GM18873 (cell line): ENCODE results near the gene RBPMS2.

Experiments used
- ATAC-seq: cut with Tn5 transposase; IDR thresholded peaks from one replicate; pipeline ENCODE4 v1.9.1; 2021; ENCODE audit warnings: mild to moderate bottlenecking, moderate library complexity, moderate number of reproducible peaks; ENCODE audit not compliant: unreplicated experiment, low FRiP score

RBPMS2 gene

DNA sequence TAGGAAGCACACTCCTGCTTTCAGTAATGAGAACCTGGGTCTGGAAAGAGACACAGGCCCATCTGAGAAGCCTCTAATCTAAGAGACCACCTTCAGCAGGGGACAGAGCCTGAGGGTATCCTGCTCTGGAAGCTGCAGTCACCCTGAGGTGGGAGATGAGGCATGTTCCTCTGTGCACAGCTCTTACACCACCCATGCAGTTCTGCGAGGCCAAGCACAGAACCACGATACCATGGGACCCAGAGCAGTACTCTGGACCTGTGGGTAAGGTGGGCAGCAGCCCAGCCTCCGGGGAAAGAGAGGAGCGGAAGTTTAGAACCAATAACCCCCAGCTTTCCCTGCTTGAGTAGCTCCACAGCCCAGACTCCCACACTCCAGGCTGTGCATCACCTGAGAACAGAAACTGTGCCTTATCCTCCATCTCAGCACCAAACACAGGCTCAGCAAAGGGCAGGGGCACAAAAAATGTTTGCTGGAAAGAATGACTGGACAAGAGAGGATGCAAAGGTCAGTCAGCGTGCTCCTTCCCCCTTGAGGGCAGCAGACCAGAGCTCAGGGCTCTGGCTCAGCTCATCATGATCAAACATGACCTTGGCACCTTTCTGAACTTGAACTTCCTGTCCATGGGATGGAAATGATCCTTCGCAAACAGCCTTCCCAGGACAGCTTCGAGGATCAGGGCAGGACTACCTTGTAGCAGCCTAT lies 43.1 kb downstream of the RBPMS2 start:
- no peak for ATAC-seq

DNA sequence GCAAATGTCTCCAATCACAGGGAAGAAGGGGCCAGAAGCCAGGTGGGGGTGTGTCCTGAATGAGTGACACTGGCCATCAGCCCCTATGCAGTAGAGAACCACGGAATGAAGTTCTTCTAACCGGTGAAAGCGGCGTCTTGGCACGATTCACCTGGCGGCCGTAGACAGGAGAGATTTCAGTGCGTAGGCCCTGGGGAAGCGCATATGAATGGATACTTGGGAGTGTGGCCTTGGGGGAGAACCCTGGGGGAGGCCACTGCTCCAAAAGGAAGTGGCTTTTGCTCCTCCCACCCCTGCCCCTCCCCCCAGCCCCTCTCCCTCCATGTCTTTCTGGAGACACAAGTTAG lies 43.6 kb downstream of the RBPMS2 start:
- no peak for ATAC-seq

DNA sequence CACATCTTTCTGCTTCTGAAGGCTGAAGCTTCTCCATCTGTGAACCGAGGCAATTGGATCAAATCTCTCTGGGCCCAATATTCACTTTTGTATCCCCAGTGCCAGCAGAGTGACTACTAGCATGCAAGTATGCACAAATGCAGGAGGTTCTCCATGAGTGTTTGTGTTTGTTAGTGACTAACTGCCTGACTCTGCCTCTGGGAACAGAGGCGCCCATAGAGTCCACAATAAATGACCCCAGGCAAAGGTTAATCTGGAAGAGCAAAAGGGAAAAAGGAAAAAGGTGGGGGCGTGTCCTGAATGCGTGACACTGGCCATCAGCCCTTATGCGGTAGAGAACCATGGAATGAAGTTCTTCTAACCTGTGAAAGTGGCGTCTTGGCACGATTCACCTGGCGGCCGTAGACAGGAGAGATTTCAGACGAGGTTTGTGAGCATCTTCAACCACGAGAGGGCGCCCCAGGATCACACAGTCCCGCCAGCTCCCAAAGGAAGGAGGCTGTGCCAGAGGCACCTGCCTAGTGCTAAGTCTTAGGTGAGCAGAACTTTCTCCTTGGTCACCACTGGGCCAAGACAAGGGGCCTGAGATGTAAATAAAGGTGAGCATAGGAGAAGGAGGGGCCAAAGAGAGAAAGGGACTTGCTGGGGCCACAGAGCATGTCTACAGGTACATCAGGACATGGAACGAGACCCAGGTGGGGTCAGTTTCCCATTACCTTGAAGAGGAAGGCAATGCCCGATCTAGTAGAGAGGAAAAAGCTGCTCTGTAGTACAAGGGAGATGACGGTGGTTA lies 44.2 kb downstream of the RBPMS2 start:
- ATAC-seq: no peak

DNA sequence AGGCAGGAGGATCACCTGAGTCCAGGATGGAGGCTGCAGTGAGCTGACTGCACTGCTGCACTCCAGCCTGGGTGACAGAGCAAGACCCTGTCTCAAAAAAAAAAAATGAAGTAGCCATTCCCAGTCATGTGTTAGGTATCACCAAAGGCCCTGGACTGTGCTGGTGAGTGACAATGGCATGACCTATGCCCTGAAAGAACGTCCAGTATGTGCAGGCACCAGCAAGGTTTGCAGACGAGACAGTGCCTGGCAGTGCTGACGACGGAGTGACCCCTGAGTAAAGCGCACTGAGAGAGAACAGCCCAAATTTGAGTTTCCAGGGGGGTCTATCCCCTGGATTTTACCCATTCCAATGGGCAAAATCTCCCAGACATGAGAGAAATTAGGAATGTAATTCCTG lies 45.2 kb downstream of the RBPMS2 start:
- no peak for ATAC-seq

DNA sequence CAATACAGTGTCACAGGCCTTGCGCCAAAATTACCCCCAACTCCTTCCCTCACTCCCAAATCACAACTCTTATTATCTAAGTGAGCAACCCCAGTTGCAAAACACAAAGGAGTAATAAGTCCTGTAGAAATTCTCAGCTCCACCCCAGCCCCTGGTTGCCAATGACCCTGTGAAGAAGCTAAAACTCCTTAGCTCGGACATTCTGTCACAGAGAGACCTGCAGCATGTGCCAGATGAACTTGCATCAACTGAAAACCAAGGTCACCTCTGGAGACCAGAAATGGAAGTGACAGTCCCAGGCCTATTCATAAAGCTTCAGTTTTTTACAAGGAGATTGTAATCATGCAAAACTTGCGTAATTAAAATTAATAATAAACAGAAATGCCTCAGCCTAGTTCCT lies 55.2 kb downstream of the RBPMS2 start:
- ATAC-seq: no peak

DNA sequence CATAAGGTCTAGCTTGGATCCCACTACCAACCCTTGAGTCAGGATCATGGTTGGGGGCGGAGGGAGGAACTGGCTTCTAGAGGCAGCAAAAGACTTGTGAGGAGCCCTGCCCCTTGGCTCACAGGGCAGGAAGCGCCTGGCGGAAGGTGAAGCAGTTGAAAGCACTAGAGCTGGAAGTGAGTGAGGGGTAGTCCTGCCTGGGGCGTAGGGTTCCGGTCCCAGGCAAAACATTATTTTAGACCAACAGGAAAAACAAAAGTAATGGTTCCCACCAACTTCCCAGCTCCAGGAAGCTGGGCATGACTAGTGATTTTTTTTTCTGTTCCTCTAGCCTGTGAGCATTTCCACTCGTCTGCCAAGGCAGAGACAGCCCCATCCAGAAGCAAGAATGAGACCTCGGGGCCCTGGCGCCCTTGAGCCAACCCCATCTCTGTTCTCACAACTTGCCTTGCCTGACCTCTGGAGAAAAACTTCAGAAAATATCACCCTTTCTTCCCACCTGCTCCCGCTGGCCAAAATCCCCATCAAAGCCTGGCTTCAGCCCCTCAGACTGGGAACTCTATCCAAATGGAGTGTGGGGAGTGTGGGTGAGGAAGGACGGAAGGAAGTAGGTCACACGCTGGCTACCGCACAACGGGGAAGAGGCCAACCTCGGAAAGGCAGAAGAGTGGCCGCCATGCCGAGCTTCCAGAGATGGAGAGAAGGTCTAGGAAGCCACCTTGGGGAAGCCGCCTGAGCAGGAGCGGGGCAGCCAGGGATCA lies 57.5 kb downstream of the RBPMS2 start:
- ATAC-seq: no peak

DNA sequence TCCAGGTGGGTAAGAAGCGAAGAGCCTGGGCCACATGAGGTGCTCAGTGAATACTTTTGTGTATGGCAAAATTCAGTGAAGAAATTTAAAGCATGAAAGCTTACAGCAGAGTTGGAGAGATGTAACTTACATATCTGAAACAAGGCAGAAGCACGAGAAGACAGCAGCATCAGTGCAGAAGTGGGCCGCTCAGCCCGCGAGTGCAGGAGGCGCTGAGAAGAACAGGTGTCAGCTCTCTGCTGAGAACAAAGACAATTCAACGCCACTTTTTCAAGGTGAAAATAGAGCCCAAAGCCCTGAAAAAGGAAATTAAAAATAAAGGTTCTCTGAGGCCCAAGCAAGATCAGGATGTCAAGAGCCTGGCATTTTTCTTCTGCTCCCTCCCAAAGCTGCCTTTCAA lies 58.3 kb downstream of the RBPMS2 start:
- no peak for ATAC-seq

DNA sequence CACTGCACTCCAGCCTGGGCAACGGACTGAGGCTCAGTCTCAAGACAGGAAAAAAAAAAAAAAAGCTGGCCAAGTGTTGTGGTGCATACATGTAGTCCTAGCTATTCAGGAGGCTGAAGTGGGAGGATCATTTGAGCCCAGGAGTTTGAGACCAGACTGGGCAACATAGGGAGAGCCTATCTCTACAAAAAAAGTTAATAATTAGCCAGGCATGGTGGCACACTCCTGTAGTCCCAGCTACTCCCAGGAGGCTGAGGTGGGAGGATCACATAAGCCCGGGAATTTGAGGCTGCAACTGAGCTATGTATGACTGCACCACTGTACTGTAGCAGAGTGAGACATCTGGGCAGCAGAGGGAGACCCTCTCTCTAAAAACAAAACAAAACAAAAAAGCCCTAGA lies 58.9 kb downstream of the RBPMS2 start:
- ATAC-seq: no peak

DNA sequence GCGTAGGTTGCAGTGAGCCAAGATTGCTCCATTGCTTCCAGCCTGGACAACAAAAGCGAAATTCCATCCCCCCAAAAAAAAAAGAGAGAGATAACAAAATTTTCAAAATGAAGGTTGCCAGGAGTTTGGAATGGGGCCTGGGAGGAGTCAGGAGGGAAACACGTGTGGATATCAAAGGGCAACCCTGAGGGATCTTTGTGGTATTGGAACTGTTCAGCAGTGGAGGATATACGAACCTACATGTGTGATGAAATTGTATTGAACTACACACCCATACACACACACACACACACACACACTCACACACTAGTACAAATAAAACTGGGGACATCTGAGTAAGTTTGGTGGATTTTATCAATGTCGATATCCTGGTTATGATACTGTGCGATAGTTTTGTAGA lies 61.8 kb downstream of the RBPMS2 start:
- ATAC-seq: no peak

DNA sequence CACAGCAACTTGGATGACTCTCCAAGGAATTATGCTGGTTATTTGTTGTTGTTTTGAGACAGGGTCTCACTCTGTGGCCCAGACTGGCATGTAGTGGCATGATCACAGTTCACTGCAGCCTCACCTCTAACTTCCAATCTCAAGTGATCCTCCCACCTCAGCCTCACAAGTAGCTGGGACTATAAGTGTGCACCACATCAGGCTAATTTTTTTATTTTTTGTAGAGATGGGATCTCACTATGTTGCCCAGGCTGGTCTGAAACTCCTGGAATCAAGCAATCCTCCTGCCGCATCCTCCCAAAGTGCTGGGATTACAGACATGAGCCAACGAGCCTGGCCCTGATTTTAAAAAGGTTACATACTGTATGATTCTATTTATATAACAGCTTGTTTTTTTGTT lies 63.0 kb downstream of the RBPMS2 start:
- ATAC-seq: no peak

DNA sequence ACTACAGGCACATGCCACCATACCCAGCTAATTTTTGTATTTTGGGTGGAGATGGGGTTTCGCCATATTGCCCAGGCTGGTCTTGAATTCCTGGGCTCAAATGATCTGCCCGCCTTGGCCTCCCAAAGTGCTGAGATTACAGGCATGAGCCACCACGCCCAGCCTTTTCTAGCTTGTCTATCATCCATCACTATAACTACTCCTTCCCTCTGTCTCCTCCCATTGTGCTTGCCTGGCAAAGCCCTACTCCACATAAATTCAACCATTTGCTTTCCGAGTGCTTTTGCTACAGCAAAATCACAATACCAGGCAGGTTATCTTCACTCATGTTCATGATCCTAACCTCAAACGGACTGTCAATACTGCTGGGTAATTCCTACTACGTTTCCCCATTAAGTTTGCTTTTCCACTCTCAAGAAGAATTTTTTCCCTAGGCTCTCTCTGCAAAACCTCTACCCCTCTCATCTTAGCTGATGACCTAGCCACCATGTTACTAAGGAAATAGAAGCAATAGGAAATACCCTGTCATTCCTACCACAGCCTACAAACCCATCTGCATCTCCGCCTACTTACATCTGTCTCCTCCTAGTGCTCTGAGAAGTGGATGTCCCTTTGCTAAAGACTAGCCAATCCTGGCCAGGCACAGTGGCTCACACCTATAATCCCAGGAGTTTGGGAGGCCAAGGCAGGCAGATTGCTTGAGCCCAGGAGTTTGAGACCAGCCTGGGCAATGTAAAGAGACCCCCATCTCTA lies 64.5 kb downstream of the RBPMS2 start:
- no peak for ATAC-seq

DNA sequence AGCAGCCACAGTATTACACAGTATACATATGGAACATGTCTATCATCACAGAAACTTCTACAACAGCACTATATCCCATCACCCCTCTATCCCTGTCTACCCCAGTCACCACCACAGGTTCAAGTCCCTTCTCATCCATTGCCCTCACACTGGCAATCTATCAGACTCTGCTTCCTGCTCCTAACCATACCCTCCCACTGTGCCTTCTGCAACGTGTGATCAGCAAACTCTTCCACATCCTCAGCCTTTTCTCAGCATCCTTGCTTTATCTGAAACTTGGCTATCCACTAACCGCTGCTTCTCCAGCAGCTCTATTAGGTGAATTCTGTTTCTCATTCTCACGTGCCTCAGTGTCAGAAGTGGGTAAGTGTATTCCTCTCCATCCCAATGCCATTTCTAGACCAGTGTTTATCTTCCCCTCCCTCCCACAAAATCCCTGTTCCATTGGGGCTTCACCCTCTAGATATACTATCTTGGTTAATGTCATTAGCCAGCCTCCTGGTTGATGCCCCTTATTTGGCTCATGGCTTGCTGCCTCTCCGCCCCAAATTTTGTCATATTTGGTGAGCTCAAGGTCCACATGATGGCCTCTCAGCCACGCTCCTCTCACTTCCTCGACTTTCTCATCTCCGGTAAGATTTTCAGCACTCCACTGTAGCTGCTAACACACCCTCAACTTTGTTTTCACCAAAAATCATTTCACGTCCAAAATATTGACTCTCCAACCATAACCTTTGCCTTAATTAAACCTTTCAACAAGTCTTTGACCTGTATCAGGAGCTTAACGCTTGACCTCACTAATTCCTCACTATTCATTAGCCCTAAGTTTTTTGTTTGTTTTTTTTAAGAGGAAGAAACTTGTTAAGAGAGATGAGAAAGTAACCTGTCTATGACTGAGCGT lies 69.1 kb downstream of the RBPMS2 start:
- ATAC-seq: no peak

DNA sequence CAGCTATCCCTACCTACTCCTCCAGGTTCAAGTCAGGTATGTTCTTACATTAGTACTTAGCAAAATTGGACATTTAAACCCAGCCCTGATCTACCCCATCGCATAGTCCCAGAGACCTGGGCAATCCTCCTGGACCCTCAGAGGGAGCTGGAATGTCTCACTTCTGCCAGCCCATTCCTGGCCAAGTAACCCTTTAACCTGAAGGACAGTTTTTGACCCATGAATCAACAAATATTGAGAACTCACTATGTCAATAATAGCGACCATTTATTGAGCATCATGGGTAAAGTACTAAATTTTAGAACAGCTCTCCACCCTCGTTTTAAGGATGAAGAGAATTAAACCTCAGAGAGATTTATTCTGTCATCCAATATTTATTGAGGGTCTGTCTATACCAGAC lies 70.4 kb downstream of the RBPMS2 start:
- ATAC-seq: no peak

DNA sequence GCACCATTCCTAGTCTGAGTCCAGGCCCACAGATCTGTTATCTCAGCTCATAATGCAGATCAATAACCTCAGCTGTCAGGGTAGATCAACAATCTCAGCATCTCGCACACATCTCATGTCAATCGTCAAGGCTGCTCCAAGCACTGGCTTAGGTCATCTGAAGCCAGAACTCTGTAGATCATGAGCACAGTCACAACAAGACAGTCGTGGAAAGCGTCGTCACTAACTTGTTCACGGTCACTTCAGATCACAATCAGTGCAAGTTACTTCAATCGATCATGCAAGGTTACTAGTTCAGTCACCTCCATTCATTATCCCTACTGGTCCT lies 71.8 kb downstream of the RBPMS2 start:
- ATAC-seq: peak; percentile 12

DNA sequence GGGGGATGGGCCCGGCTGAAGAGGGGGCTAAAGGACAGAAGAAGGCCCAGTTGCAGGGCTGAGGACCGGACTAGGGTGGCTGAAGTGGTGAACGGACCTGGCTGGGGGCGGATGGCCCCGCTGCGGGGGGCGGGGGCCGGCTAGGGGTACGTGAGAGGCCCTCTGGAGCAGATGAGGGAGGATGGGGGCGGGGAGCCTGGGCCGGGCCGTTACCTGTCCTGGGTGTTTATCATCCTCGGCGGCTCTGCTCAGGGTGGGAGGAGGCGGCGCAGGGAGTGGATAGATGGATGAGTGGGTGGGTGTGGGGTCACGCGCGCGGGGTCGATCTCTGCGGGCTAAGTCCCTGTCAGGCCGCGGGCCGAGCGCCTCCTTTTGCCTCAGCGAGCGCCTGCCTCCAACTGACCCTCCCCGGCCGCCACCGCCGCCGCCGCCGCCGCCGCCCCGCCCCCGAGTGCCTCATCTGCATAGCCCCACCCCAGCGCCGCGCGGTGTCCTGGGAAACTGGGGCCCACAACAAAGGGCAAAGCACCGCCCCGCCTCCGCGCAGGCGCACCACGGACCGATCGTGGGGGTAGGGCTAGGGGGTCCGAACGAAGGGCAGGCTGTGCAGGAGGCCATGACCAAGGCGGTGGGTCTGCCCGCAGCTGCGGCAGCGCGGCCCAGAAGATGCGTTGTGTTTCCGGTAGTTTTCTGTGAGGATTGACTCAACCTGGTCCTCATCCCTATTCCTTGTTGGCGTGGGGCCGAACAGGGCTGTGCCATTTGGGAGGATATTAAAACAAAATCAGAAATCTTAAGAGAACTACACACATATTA lies 72.4 kb downstream of the RBPMS2 start:
- peak; percentile 68 for ATAC-seq

DNA sequence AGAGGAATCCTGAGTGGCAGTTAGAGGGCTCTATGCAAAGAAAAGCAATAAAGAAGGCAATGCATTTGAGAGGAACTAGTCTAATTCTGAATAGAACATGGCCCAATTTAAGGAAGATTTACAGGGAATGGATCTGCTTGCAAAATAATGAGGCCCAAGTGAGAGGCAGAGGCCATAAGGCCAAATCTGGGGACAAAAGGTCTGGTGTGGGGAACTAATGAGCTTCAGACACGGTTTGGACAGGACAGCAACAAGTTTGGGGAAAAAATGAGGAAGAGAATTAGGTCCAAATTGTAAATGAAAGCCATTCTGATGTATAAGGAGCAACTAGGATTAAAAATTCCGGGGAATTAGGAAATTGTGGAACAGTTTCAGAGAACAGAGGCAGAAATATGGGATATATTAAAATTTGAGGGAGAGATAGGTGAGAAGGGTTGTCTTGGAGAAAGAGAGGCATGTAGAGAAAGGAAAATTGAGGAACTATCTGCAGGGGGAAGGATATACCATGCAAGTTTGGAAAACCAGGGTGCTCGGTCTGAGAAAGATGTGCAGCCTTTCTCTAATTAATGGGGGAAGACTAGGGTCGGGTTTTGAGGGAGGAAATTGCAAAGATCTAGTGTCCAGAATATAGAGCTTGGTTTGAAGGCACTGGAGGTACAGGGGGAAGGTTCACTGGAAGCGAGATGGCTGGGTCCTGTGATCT lies 73.8 kb downstream of the RBPMS2 start:
- ATAC-seq: no peak

DNA sequence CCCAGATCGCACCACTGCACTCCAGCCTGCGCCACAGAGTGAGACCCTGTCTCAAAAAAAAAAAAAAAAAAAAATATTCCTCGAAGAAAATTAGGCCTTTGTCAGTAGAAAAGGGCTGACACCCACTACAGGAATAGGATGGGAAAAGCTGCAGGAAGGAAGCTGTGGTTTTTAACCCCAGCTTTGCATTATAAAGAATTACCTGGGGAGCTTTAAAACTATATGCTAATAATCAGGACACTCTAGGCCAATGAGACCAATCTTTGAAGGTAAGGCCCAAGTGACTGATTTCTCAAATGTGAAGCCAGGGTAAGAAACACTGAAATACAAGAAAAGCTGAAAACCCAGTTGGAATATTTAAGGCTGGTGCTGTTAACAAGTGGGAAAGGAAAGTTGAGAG lies 74.3 kb downstream of the RBPMS2 start:
- no peak for ATAC-seq

DNA sequence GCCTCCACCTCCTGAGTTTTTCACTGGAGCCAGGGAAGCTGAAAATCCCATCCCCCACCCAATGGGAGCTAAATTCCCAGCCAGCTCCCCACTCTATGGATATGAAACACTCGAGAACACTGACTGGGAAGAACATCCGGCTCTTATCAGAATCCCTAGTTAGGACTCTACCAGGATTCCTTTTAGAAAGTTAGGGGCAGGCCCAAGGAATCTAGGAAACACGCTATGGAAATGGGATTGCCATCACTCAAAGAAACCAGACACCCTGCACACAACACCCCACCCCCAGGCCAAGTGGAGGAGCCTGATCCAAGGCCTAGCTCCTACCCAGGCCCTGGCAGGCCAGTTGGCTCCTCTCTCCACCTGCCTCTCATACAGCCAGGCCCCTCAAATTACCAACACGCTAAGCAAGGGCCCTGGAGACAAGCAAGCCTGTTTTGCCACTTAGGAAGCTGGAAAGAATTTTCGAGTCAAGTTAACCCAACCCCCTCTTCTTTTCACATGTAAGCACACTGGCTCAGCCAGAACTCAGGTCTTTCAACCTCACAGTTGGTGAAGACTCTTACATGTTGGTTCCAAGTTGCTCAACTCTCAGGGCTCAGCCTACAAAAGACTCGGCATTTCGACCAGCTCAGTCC lies 75.5 kb downstream of the RBPMS2 start:
- no peak for ATAC-seq
